EL (cell line): ENCODE measurements around the gene BUD13.
"Not testable (repeated sequence)": the region's sequence is repeated elsewhere in the genome, so short reads cannot be mapped to it uniquely, and the experiment has no call there.

Experiments used
- DNase-seq: peaks from one replicate; pipeline ENCODE4 v3.0.0-alpha.2; 2016

BUD13 gene

GRCh38 chr11:116772443-116773202 lies at the start of gene BUD13:
TSS of gene BUD13 (minus strand) at chr11:116772987. CDS start at chr11:116772964, 23 bp downstream.
- peak; percentile 81 for DNase-seq

GRCh38 chr11:116822575-116822974 lies 49.8 kb upstream of the BUD13 start:
- DNase-seq, result no peak

- no peak for DNase-seq
Observed at GRCh38 chr11:116821050-116821918, 48.5 kb upstream of the BUD13 start.

GRCh38 chr11:116819049-116819448 lies 46.3 kb upstream of the BUD13 start:
- no peak for DNase-seq

- no peak for DNase-seq
Observed at GRCh38 chr11:116814502-116814901, 41.7 kb upstream of the BUD13 start.

GRCh38 chr11:116813781-116814471 lies 41.1 kb upstream of the BUD13 start:
- DNase-seq, result no peak

GRCh38 chr11:116813170-116813569 lies 40.4 kb upstream of the BUD13 start:
- no peak for DNase-seq

- DNase-seq, result no peak
Observed at GRCh38 chr11:116812109-116812508, 39.3 kb upstream of the BUD13 start.

GRCh38 chr11:116811194-116811593 lies 38.4 kb upstream of the BUD13 start:
- no peak for DNase-seq

- DNase-seq, result peak; percentile 29
Observed at GRCh38 chr11:116808262-116809175, 35.7 kb upstream of the BUD13 start.

- DNase-seq, result no peak
Observed at GRCh38 chr11:116807601-116808261, 34.9 kb upstream of the BUD13 start.

- DNase-seq, result no peak
Observed at GRCh38 chr11:116804001-116804400, 31.2 kb upstream of the BUD13 start.

GRCh38 chr11:116801662-116802061 lies 28.9 kb upstream of the BUD13 start:
- DNase-seq, result not testable (repeated sequence)

GRCh38 chr11:116800610-116801009 lies 27.8 kb upstream of the BUD13 start:
- DNase-seq, result no peak

- DNase-seq, result no peak
Observed at GRCh38 chr11:116798368-116798767, 25.6 kb upstream of the BUD13 start.

GRCh38 chr11:116797816-116798215 lies 25.0 kb upstream of the BUD13 start:
- no peak for DNase-seq

GRCh38 chr11:116796548-116796947 lies 23.8 kb upstream of the BUD13 start:
- DNase-seq, result no peak

- DNase-seq, result no peak
Observed at GRCh38 chr11:116794851-116795250, 22.1 kb upstream of the BUD13 start.

GRCh38 chr11:116793772-116794097 lies 20.9 kb upstream of the BUD13 start:
- DNase-seq, result no peak

- DNase-seq, result peak; percentile 70
Observed at GRCh38 chr11:116792869-116793771, 20.3 kb upstream of the BUD13 start.
